WTC11 (cell line): Measurements from ENCODE around the gene EIF5A. TPM values are rescaled to one million over a fixed set of nuclear protein-coding genes. Genes with fewer than 3 reads are reported as not detected.

Experiments used
- ATAC-seq: fragments of 200-7000 bp; cut with Tn5 transposase; 2 replicates; pipeline ENCODE4 v1.10.0; 2021; ENCODE audit warnings: mild to moderate bottlenecking, moderate library complexity
- CTCF ChIA-PET: fragments of 300-600 bp; sonication (Branson Sonifier 250); formaldehyde crosslinking; loops from one replicate; lab custom pipeline; 2021; ENCODE audit warnings: antibody characterized with exemption; lab: Charles Lee
- POLR2A ChIA-PET: fragments of 350-600 bp; sonication (Branson Sonifier 250); formaldehyde crosslinking; loops from one replicate; lab custom pipeline; 2021; ENCODE audit warnings: antibody characterized with exemption; lab: Charles Lee
- DNase-seq: peaks from one replicate; pipeline ENCODE4 v3.0.0; 2021; ENCODE audit warnings: low spot score
- H3K27ac Mint-ChIP-seq: 2 replicates; pipeline ENCODE4 v1.8.0; 2021; ENCODE audit warnings: mixed read lengths
- H3K27me3 Mint-ChIP-seq: 2 replicates; pipeline ENCODE4 v1.8.0; 2021; ENCODE audit warnings: low read depth, mild to moderate bottlenecking, moderate library complexity, mixed read lengths
- H3K36me3 Mint-ChIP-seq: 2 replicates; pipeline ENCODE4 v1.8.0; 2021; ENCODE audit warnings: mixed read lengths
- H3K4me1 Mint-ChIP-seq: 2 replicates; pipeline ENCODE4 v1.8.0; 2022; ENCODE audit warnings: mixed read lengths
- H3K4me3 Mint-ChIP-seq: 2 replicates; pipeline ENCODE4 v1.8.0; 2021; ENCODE audit warnings: mild to moderate bottlenecking, moderate library complexity, mixed read lengths
- H3K9me3 Mint-ChIP-seq: 2 replicates; pipeline ENCODE4 v1.8.0; 2021; ENCODE audit warnings: mixed read lengths
- ATF1 ChIP-seq: sonication (generic); formaldehyde crosslinking; IDR thresholded peaks from 2 replicates; pipeline ENCODE4 v1.8.1; 2023; ENCODE audit warnings: mild to moderate bottlenecking, moderate library complexity, missing genetic modification reagents
- ETV6 ChIP-seq: sonication (generic); formaldehyde crosslinking; IDR thresholded peaks from 2 replicates; pipeline ENCODE4 v1.8.1; 2022; ENCODE audit warnings: mild to moderate bottlenecking, missing genetic modification reagents
- FOXK1 ChIP-seq: sonication (generic); formaldehyde crosslinking; IDR thresholded peaks from 2 replicates; pipeline ENCODE4 v1.8.0; 2022; ENCODE audit warnings: mild to moderate bottlenecking, moderate library complexity, missing genetic modification reagents
- FOXP1 ChIP-seq: sonication (generic); formaldehyde crosslinking; IDR thresholded peaks from 2 replicates; pipeline ENCODE4 v1.8.0; 2022; ENCODE audit warnings: missing genetic modification reagents, mild to moderate bottlenecking, moderate library complexity, borderline replicate concordance
- GABPB1 ChIP-seq: sonication (generic); formaldehyde crosslinking; IDR thresholded peaks from 2 replicates; pipeline ENCODE4 v1.8.1; 2023; ENCODE audit warnings: mild to moderate bottlenecking, missing genetic modification reagents
- IRF2 ChIP-seq: sonication (generic); formaldehyde crosslinking; IDR thresholded peaks from 2 replicates; pipeline ENCODE4 v1.8.0; 2022; ENCODE audit warnings: low read depth, missing genetic modification reagents, borderline replicate concordance
- NR1H2 ChIP-seq: sonication (generic); formaldehyde crosslinking; IDR thresholded peaks from 2 replicates; pipeline ENCODE4 v1.9.0; 2021; ENCODE audit warnings: mild to moderate bottlenecking, moderate library complexity, missing genetic modification reagents
- PRRX2 ChIP-seq: fragments of 250-450 bp; sonication (Bioruptor Pico); IDR thresholded peaks from 2 replicates; pipeline ENCODE4 v1.8.0; 2021; ENCODE audit warnings: mild to moderate bottlenecking
- RORB ChIP-seq: fragments of 250-450 bp; sonication (Bioruptor Pico); IDR thresholded peaks from 2 replicates; pipeline ENCODE4 v1.9.0; 2021; ENCODE audit warnings: mild to moderate bottlenecking
- SMAD4 ChIP-seq: sonication (generic); formaldehyde crosslinking; IDR thresholded peaks from 2 replicates; pipeline ENCODE4 v1.8.0; 2022; ENCODE audit warnings: mild to moderate bottlenecking, missing genetic modification reagents
- TCF7 ChIP-seq: sonication (generic); formaldehyde crosslinking; IDR thresholded peaks from 2 replicates; pipeline ENCODE4 v1.8.0; 2022; ENCODE audit warnings: mild to moderate bottlenecking, low read depth, missing genetic modification reagents, moderate library complexity
- TEAD4 ChIP-seq: sonication (generic); formaldehyde crosslinking; IDR thresholded peaks from 2 replicates; pipeline ENCODE4 v1.8.0; 2022; ENCODE audit warnings: mild to moderate bottlenecking, missing genetic modification reagents
- ZBTB21 ChIP-seq: sonication (generic); formaldehyde crosslinking; IDR thresholded peaks from 2 replicates; pipeline ENCODE4 v1.8.1; 2023; ENCODE audit warnings: mild to moderate bottlenecking, missing genetic modification reagents, borderline replicate concordance
- ZNF121 ChIP-seq: sonication (generic); formaldehyde crosslinking; IDR thresholded peaks from 2 replicates; pipeline ENCODE4 v1.8.0; 2023; ENCODE audit warnings: missing genetic modification reagents
- ZNF219 ChIP-seq: sonication (generic); formaldehyde crosslinking; IDR thresholded peaks from 2 replicates; pipeline ENCODE4 v1.8.0; 2023; ENCODE audit warnings: missing genetic modification reagents, mild to moderate bottlenecking, borderline replicate concordance
- ZNF671 ChIP-seq: fragments of 250-450 bp; sonication (Bioruptor Pico); IDR thresholded peaks from 2 replicates; pipeline ENCODE4 v1.8.0; 2021; ENCODE audit warnings: mild to moderate bottlenecking
- total RNA-seq: library from RNA; stranded (reverse); gene quantifications from 3 replicates; pipeline ENCODE4 v1.2.3, GENCODE V29; 2021
- TF ChIP-seq, protein P1 (sequence below): sonication (generic); formaldehyde crosslinking; IDR thresholded peaks from 2 replicates; pipeline ENCODE4 v1.8.1; 2023; ENCODE audit warnings: mild to moderate bottlenecking, missing genetic modification reagents
- TF ChIP-seq, protein P2 (sequence below): sonication (generic); formaldehyde crosslinking; IDR thresholded peaks from 2 replicates; pipeline ENCODE4 v1.8.0; 2023; ENCODE audit warnings: missing genetic modification reagents, mild to moderate bottlenecking, borderline replicate concordance
- TF ChIP-seq, protein P3 (sequence below): fragments of 250-450 bp; sonication (Bioruptor Pico); IDR thresholded peaks from 2 replicates; pipeline ENCODE4 v2.1.2; 2022; ENCODE audit warnings: mild to moderate bottlenecking, moderate library complexity
- TF ChIP-seq, protein P4 (sequence below): sonication (generic); formaldehyde crosslinking; IDR thresholded peaks from 2 replicates; pipeline ENCODE4 v1.8.1; 2022; ENCODE audit warnings: missing genetic modification reagents, borderline replicate concordance
- TF ChIP-seq, protein P5 (sequence below): sonication (generic); formaldehyde crosslinking; IDR thresholded peaks from 2 replicates; pipeline ENCODE4 v1.8.1; 2022; ENCODE audit warnings: mild to moderate bottlenecking, missing genetic modification reagents, moderate library complexity, borderline replicate concordance
- TF ChIP-seq, protein P6 (sequence below): sonication (generic); formaldehyde crosslinking; conservative IDR thresholded peaks from 2 replicates; pipeline ENCODE4 v1.8.1; 2023; ENCODE audit warnings: mild to moderate bottlenecking, low read depth, missing genetic modification reagents, moderate library complexity
- TF ChIP-seq, protein P7 (sequence below): sonication (generic); formaldehyde crosslinking; IDR thresholded peaks from 2 replicates; pipeline ENCODE4 v1.8.0; 2022; ENCODE audit warnings: mild to moderate bottlenecking, missing genetic modification reagents

Gene EIF5A
- total RNA-seq, 1 experiment from 2014 or later, result 1,021 TPM

DNA sequence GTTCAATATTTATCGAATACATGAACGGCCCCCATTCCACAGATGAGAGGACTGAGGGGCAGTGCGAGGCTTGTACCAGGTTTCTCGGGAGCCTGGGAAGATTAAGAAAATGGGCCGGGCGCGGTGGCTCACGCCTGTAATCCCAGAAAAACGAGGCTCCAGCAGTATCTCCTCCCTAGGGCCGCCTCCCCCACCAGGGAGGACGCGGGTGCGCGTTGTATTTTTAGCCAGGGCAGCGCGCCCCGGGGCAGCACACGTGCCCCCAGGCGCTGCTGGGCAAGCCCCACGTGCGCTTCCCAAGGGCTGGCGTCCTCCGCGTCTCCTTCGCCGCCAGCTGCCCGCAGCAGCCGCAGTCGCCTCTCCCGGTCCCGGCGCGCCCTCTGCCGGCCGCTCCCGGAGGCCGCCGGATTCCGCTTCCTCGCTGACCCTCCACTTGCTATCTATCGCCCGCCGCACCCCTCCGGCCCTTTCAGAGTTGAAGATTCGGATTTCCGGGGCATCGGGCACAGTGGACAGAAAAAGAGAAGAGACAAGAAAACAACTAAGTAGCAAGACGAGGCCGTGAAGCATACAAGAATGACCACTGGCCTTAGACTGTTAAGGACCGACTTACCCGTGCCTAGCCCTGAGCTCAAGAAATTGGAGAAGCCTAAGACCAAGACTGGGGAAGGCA is 11.1 kb upstream of the EIF5A start:
- peaks cover 76% of the 10 kb centered on the region for H3K27me3 Mint-ChIP-seq
- no peak overlapping the region for H3K27ac Mint-ChIP-seq
- ChIA-PET CTCF (interaction anchor here (0.6 to 4.1 kb wide), 30 partner anchors 8 to 250 kb away, joined by 3 to 119 read pairs (median 4); partner anchors contain the start of genes ACADVL, ACAP1, DLG4 and DVL2), POLR2A (interaction anchor here (1.2 to 1.4 kb wide), 2 partner anchors 12 to 16 kb away, joined by 3 to 7 read pairs; no protein-coding TSS in a partner anchor)
- peak; percentile 27 for ATAC-seq
- peaks cover 23% of the 10 kb centered on the region for H3K4me1 Mint-ChIP-seq
- H3K36me3 Mint-ChIP-seq, result no peaks in the 10 kb centered on the region
- peak overlapping the region; percentile 70 for H3K4me3 Mint-ChIP-seq
- DNase-seq, result peak; percentile 94
- H3K9me3 Mint-ChIP-seq, result no peaks in the 10 kb centered on the region
- TF ChIP-seq TCF7 (no peak), NR1H2 (CRISPR knock-in tag) (no peak), ATF1 (CRISPR knock-in tag) (no peak), ZNF121 (0 out of 2 replicates have a peak, but pooled peaks have one; percentile 20), FOXK1 (CRISPR knock-in tag) (peak; percentile 86), RORB (CRISPR knock-in tag) (no peak), ZBTB21 (no peak), ZNF671 (no peak), IRF2 (CRISPR knock-in tag) (no peak), FOXP1 (peak; percentile 89), TEAD4 (CRISPR knock-in tag) (0 out of 2 replicates have a peak, but pooled peaks have one; percentile 55), ETV6 (peak; percentile 95), ZNF219 (CRISPR knock-in tag) (0 out of 2 replicates have a peak, but pooled peaks have one; percentile 16), SMAD4 (CRISPR knock-in tag) (0 out of 2 replicates have a peak, but pooled peaks have one; percentile 34), GABPB1 (CRISPR knock-in tag) (peak; percentile 54; the same call in 1 of the 2 replicates), PRRX2 (CRISPR knock-in tag) (no peak)
- TF ChIP-seq, protein P1, sequence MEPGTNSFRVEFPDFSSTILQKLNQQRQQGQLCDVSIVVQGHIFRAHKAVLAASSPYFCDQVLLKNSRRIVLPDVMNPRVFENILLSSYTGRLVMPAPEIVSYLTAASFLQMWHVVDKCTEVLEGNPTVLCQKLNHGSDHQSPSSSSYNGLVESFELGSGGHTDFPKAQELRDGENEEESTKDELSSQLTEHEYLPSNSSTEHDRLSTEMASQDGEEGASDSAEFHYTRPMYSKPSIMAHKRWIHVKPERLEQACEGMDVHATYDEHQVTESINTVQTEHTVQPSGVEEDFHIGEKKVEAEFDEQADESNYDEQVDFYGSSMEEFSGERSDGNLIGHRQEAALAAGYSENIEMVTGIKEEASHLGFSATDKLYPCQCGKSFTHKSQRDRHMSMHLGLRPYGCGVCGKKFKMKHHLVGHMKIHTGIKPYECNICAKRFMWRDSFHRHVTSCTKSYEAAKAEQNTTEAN, result peak; percentile 81; the same call in 1 of the 2 replicates
- TF ChIP-seq, protein P2, sequence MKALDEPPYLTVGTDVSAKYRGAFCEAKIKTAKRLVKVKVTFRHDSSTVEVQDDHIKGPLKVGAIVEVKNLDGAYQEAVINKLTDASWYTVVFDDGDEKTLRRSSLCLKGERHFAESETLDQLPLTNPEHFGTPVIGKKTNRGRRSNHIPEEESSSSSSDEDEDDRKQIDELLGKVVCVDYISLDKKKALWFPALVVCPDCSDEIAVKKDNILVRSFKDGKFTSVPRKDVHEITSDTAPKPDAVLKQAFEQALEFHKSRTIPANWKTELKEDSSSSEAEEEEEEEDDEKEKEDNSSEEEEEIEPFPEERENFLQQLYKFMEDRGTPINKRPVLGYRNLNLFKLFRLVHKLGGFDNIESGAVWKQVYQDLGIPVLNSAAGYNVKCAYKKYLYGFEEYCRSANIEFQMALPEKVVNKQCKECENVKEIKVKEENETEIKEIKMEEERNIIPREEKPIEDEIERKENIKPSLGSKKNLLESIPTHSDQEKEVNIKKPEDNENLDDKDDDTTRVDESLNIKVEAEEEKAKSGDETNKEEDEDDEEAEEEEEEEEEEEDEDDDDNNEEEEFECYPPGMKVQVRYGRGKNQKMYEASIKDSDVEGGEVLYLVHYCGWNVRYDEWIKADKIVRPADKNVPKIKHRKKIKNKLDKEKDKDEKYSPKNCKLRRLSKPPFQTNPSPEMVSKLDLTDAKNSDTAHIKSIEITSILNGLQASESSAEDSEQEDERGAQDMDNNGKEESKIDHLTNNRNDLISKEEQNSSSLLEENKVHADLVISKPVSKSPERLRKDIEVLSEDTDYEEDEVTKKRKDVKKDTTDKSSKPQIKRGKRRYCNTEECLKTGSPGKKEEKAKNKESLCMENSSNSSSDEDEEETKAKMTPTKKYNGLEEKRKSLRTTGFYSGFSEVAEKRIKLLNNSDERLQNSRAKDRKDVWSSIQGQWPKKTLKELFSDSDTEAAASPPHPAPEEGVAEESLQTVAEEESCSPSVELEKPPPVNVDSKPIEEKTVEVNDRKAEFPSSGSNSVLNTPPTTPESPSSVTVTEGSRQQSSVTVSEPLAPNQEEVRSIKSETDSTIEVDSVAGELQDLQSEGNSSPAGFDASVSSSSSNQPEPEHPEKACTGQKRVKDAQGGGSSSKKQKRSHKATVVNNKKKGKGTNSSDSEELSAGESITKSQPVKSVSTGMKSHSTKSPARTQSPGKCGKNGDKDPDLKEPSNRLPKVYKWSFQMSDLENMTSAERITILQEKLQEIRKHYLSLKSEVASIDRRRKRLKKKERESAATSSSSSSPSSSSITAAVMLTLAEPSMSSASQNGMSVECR (CRISPR knock-in tag), result peak; percentile 90; the same call in 1 of the 2 replicates
- TF ChIP-seq, protein P3, sequence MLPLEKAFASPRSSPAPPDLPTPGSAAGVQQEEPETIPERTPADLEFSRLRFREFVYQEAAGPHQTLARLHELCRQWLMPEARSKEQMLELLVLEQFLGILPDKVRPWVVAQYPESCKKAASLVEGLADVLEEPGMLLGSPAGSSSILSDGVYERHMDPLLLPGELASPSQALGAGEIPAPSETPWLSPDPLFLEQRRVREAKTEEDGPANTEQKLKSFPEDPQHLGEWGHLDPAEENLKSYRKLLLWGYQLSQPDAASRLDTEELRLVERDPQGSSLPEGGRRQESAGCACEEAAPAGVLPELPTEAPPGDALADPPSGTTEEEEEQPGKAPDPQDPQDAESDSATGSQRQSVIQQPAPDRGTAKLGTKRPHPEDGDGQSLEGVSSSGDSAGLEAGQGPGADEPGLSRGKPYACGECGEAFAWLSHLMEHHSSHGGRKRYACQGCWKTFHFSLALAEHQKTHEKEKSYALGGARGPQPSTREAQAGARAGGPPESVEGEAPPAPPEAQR (CRISPR knock-in tag), result no peak
- TF ChIP-seq, protein P4, sequence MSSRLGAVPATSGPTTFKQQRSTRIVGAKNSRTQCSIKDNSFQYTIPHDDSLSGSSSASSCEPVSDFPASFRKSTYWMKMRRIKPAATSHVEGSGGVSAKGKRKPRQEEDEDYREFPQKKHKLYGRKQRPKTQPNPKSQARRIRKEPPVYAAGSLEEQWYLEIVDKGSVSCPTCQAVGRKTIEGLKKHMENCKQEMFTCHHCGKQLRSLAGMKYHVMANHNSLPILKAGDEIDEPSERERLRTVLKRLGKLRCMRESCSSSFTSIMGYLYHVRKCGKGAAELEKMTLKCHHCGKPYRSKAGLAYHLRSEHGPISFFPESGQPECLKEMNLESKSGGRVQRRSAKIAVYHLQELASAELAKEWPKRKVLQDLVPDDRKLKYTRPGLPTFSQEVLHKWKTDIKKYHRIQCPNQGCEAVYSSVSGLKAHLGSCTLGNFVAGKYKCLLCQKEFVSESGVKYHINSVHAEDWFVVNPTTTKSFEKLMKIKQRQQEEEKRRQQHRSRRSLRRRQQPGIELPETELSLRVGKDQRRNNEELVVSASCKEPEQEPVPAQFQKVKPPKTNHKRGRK (CRISPR knock-in tag), result no peak
- TF ChIP-seq, protein P5, sequence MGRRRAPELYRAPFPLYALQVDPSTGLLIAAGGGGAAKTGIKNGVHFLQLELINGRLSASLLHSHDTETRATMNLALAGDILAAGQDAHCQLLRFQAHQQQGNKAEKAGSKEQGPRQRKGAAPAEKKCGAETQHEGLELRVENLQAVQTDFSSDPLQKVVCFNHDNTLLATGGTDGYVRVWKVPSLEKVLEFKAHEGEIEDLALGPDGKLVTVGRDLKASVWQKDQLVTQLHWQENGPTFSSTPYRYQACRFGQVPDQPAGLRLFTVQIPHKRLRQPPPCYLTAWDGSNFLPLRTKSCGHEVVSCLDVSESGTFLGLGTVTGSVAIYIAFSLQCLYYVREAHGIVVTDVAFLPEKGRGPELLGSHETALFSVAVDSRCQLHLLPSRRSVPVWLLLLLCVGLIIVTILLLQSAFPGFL (CRISPR knock-in tag), result no peak
- TF ChIP-seq, protein P6, sequence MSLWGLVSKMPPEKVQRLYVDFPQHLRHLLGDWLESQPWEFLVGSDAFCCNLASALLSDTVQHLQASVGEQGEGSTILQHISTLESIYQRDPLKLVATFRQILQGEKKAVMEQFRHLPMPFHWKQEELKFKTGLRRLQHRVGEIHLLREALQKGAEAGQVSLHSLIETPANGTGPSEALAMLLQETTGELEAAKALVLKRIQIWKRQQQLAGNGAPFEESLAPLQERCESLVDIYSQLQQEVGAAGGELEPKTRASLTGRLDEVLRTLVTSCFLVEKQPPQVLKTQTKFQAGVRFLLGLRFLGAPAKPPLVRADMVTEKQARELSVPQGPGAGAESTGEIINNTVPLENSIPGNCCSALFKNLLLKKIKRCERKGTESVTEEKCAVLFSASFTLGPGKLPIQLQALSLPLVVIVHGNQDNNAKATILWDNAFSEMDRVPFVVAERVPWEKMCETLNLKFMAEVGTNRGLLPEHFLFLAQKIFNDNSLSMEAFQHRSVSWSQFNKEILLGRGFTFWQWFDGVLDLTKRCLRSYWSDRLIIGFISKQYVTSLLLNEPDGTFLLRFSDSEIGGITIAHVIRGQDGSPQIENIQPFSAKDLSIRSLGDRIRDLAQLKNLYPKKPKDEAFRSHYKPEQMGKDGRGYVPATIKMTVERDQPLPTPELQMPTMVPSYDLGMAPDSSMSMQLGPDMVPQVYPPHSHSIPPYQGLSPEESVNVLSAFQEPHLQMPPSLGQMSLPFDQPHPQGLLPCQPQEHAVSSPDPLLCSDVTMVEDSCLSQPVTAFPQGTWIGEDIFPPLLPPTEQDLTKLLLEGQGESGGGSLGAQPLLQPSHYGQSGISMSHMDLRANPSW (CRISPR knock-in tag), result 0 out of 2 replicates have a peak, but pooled peaks have one; percentile 45
- TF ChIP-seq, protein P7, sequence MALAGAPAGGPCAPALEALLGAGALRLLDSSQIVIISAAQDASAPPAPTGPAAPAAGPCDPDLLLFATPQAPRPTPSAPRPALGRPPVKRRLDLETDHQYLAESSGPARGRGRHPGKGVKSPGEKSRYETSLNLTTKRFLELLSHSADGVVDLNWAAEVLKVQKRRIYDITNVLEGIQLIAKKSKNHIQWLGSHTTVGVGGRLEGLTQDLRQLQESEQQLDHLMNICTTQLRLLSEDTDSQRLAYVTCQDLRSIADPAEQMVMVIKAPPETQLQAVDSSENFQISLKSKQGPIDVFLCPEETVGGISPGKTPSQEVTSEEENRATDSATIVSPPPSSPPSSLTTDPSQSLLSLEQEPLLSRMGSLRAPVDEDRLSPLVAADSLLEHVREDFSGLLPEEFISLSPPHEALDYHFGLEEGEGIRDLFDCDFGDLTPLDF (CRISPR knock-in tag), result peak; percentile 71; the same call in 1 of the 2 replicates
